Stimulated activated CD4-positive, alpha-beta T cell treated with anti-CD3 and anti-CD28 coated beads, Interleukin-12 subunit alpha, Interleukin-12 subunit beta, amount 100 ng/mL, for 48 hours (primary cell): ENCODE results near the gene AP3S1.
"Not testable (repeated sequence)": the region's sequence is repeated elsewhere in the genome, so short reads cannot be mapped to it uniquely, and the experiment has no call there.

ENCODE experiments used
- DNase-seq, 3 donors: peaks; one replicate each; pipeline ENCODE4 v3.0.0-alpha.2; 2020; ENCODE audit warnings: low read depth in 2 of 3, low spot score in 1 of 3

The AP3S1 gene

DNA sequence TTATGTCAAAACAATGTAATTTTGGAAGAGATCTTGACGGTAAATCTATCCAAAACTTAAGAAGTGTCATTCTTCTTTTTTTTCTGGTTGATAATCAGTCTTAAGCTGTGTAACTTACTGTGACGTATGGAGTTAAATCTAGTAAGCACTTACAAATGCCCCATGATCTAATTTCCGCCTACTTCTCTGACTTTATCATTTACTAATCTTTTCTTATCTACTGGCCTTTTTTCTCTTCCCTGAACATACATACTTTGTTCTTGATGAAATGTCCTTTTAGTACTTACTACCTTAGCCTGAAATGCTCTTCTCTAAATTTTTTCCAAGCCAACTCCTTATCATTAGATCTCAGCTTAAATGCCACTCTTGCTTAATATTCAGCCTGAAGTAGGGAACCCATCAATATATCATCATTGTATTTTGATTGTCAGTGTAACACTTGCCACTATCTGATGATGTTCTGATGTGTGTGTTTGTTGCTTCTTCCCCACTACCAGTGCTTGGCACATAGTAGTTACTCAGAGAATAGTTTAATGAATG lies 27.6 kb downstream of the AP3S1 start:
- DNase-seq, result no peak

DNA sequence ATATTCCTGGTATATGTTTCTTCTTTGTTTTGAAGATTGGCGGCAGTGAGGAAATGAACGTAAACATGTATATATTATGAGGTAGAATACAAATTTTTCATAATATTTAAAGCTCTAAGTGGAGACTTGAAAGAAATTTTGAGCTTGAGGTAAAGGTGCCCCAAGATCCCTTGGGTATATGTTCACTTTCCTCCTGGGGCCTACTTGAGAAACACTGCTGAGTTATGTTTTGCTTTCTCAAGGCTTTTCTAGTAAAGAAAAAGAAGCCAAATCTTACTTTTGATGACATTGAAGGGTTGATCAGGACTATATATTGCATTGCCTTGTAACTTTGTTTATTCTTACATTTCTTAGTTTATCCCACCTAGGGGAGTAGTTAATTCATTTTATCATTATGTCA lies 30.7 kb downstream of the AP3S1 start:
- no peak for DNase-seq

DNA sequence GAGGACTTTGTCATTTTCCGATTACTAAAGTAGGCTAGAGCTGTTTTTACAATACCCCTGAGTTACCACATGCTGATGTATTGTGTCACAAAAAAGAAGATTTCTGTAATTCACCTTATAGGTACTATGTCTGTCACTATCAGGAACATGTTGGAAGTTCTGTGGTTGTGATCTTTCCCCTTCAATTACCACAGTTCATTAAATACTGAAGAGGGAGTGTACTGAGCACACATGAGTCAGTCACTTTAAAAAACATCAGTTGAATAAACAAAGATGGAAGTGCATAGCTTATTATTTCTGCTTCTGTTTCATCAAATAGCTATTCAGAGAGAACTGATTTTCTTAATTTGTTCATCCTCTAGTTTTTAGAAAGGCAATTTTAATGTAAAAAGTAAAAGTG lies 31.7 kb downstream of the AP3S1 start:
- DNase-seq, result no peak

DNA sequence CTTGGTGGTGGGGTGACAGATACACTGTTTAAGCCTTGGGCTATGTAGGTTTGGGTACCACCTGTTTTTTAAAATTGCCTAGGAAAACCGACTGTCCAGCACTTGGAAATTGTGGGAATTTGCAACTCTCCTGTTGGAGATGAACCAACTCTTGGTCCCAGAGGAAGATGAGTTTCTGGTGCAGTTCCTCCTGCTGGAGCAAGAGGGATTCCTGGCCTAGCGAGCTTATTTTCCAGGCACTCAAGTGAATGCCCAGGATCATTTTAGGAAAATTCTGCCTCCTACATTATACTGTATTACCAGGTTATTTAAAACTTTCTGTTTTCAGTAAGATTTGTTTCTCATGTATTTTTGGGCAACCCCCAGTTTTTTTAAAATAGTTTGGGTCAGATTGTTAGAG lies 33.7 kb downstream of the AP3S1 start:
- no peak for DNase-seq

DNA sequence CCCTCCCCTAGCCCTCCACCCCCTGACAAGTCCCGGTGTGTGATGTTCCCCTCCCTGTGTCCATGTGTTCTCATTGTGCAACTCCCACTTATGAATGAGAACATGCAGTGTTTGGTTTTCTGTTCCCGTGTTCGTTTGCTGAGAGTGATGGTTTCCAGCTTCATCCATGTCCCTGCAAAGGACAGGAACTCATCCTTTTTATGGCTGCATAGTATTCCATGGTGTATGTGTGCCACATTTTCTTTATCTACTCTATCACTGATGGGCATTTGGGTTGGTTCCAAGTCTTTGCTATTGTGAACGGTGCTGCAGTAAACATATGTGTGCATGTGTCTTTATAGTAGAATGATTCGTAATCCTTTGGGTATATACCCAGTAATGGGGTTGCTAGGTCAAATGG lies 35.6 kb downstream of the AP3S1 start:
- DNase-seq, result not testable (repeated sequence)

DNA sequence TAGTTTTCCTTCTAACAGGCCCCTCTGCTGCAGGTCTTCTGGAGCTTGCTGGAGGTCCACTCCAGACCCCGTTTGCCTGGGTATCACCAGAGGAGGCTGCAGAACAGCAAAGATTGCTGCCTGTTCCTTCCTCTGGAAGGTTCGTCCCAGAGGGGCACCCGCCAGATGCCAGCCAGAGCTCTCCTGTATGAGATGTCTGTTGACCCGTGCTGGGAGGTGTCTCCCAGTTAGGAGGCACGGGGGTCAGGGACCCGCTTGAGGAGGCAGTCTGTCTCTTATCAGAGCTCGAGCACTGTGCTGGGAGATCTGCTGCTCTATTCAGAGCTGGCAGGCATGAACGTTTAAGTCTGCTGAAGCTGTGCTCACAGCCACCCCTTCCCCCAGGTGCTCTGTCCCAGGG lies 40.7 kb downstream of the AP3S1 start:
- DNase-seq, result not testable (repeated sequence)

DNA sequence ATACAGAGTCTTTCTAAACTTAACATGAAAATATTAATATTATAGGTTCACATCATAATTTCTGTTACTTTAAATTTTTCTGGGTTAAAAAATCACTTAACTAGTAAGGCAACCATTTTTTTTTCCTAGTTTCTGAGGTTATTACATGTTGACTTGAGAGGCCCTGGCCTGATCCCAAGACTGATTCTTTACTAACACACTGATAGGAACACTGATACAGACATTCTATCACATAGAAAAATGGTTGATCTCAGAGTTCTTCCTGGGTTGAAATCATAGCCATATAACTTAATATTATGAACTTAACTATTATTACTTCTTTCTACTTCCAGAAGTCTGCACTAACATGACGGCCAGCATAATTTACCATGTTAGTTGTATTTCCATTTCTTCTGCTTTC lies 43.0 kb downstream of the AP3S1 start:
- no peak for DNase-seq

DNA sequence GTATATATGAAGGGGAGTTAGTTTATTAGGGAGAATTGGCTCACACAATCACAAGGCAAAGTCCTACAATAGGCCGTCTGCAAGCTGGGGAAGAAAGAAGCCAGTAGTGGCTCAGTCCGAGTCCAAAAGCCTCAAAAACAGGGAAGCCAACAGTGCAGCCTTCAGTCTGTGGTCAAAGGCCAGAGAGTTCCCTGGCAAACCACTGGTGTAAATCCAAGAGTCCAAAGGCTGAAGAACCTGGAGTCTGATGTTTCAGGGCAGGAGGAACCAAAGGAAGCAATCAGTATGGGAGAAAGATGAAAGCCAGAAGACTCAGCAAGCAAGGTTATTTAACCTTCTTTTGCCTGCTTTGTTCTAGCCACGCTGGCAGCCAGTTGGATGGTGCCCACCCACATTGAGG lies 43.5 kb downstream of the AP3S1 start:
- DNase-seq, result not testable (repeated sequence)

DNA sequence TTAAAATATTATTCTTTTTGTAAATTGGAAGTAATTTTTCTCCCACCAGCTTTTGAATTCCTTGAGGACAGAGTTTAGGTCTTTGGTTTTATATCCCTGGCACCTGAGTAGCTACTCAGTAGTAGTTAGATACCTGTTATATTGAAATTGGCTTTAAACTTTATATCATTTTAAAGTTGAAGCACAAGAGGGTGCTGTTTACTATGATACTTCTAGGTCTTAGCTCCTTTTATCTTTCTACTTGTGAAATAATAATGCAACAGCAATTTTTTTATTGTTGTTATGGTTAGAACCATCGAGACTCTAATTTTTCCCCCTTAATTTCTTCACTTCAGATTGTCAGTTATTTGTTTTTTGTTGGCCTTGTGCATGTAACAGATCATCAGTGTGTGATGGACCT lies 46.3 kb downstream of the AP3S1 start:
- DNase-seq, result no peak

DNA sequence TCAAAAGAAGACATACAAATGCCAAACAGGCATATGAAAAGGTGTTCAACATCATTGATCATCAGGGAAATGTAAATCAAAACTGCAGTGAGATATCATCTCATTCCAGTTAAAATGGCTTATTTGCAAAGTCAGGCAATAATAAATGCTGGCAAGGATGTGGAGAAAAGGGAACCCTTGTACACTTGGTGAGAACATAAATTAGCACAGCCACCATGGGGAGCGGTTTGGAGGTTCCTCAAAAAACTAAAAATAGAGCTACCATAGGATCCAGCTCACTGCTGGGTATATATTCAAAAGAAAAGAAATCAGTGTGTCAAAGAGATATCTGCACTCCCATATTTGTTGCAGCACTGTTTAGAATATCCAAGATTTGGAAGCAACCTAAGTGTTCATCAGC lies 50.3 kb downstream of the AP3S1 start:
- DNase-seq, result no peak

DNA sequence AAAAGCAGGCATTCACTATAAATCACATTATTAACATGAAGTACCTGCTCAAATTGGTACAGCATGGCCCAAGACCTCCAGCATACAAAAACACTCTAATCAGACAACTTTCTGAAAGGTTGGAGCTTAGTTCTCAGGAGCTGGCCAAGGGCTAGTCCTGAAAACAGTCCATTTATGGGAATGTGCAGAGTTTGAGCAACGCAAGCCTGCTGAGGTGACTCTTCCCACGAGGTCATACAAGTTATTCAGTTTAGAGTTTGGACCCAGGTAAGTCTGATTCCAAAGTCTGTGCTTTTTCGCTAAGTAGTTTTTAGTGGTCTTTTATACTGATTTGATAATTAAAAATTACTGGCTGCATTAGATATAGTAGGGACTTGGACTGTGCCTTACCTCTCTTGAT lies 52.6 kb downstream of the AP3S1 start:
- DNase-seq, result no peak

DNA sequence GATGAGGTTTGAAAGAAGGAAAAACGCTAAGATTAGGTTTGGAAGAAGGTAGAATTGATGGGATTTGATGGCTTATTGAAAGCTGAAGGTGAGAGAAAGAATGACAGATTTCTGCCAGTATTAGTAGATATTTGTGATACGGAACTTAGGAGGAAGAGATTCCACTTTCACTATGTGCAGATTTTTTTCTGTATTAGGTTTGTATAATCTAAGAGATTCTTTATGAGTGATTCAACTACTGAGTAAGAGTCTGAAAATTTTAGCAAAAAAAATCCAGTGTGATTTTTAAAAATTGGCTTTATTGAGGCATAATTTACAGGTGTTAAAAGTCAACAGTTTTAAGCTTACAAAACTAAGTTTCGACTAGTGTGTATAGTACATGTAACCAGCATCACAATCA lies 54.1 kb downstream of the AP3S1 start:
- DNase-seq, result no peak

DNA sequence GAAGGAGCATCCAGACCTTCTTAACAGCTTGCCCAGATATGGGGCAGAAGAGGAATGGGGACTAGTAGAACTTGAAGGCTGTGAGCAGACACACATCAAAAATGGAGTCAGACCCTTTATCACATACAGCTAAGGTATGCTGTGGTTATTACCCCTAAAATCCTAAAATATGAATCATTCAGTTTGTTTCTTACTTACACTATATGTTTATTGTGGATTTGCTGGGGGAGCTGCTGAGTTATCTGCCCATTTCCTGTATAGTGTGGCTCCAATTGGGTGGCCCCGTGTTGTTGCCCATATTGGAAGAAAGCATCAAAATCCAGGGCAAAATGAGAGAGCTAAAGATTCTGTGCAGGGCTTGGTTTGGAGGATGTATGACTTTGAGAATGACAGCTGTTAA lies 56.9 kb downstream of the AP3S1 start:
- DNase-seq, result no peak

DNA sequence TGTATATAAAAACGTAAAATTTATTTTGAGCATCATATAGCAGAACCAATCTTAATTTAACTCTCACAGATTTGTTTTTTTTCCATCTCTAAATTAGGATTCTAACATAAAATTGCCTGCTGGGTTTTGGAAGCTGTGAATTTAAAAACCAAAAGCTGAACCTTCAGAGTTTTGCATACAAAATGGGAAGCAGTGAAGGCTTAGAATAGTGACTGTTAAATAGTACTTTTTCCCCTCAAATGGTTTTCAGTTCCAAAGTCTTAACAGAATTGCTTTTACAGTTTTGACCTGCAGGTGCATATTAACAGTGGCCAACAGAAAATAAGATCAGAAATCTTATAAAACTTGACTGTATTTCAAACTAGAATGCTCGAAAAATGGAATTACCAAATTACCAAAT lies 65.4 kb downstream of the AP3S1 start:
- DNase-seq, result no peak

DNA sequence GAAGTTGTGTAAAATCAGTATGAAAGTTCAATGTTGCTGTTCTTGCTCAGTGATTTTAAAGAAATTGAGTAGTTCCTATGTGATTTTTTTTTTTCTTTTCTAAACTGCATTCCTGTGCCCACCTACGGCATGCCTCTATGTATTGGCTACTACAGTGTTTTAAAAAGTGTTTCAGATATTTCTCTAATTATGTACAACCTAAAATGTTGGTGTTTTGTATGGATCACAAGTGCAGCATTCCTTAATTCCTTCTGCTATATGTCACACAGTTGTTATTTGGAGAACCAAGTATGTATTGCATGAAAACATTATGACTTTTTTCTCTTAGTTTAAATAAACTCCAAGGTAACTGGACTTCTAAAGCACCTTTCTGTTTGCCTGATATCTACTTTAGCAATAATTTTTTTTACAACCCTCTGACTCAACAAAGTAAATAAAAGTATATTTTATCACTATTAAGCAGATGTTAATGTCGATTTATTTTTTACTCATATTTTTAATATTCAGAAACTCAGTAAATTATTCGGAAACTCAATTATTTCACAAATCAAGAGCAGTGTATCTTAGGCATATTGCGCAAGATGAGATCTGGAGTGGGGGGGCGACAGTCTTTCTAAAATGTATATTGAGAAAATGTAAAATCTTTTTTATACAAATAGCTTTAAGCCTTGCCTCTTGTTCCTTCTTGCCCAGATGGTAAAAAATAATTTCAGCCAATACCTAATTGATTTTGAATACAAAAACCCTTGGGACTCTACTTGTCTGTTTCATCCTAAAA lies 72.1 kb downstream of the AP3S1 start:
- not testable (repeated sequence) for DNase-seq

DNA sequence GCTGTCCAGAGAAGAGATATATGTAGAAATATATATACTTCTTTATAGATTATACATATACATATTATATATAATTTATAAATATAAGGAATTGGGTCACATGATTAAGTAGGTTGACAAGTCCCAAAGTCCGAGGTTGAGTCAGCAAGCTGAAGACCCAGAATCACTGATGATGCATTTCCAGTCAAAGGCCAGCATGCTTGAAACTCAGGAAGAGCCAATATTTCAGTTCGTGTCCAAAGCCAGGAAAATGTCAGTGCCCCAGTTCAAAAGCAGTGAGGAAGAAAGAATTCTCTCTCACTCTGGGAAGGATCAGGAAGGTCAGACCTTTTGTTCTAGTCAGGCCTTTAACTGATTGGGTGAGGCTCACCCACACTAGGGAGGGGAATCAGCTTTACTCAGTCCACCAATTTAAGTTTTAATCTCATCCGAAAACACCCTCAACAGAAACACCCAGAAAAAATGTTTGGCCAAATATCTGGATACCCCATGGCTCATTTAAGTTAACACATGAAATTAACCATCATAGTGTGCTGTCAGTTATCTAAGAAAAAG lies 78.5 kb downstream of the AP3S1 start:
- DNase-seq, result no peak

DNA sequence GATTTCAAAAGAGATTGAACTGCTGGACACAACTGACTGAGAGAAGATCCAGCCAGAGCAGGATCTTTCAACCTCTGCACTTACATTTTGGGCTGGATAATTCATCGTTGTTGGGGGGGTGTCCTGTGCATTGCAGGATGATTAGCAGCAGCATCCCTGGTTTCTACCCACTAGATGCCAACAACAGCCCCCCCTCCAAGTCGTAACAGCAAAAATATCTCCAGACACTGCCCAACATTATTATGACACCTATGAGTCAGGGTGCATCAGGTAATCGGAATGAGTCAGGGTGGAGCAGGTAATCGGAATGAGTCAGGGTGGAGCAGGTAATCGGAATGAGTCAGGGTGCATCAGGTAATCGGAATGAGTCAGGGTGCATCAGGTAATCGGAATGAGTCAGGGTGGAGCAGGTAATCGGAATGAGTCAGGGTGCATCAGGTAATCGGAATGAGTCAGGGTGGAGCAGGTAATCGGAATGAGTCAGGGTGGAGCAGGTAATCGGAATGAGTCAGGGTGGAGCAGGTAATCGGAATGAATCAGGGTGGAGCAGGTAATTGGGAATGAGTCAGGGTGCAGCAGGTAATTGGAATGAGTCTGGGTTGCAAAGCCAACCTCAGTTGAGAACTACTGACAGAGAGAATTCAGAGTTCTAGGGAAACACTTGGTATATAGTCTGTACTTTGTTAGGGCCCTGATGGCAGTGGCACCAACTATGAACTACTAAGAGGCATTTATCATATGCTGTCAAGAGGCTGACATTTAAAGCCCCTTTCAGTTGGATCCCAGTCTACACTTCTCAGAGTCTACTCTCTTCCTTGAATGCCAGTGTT lies 87.1 kb downstream of the AP3S1 start:
- DNase-seq, result not testable (repeated sequence)

DNA sequence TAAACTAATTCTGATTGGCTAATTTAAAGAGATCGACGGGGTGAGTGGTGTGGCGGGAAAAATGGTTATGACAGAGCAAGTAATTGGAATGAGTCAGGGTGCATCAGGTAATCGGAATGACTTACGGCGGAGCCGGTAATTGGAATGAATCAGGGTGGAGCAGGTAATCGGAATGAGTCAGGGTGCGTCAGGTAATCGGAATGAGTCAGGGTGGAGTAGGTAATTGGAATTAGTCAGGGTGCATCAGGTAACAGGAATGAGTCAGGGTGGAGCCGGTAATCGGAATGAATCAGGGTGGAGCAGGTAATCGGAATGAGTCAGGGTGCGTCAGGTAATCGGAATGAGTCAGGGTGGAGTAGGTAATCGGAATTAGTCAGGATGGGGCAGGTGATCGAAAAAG lies 88.4 kb downstream of the AP3S1 start:
- not testable (repeated sequence) for DNase-seq

DNA sequence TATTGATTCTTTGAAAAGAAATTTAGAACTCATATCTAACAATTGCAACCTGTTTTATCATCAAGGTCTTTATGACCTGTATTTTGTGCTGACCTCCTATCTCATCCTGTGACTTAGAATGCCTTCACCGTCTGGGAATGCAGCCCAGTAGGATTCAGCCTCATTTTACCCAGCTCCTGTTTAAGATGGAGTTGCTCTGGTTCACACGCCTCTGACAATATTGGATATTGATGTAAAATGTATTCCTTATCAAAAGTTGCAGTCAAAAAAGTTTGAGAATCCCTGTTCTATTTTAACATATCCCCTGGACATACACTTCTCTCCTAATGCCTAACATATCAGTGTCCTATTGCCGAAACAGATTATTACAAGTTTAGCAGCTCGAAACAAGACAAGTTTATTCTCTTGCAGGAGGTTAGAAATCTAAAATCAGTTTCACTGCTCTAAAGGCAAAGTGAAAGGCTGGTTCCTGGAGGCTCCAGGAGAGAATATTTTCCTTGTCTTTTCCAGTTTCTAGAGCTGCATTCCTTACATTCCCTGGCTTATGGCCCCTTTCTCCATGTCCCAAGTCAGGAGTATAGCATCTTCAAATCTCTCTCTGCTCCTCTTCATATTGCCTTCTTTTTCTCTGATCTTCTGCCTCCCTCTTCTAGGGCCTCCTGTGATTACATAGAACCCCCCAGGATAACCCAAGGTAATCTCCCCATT lies 89.0 kb downstream of the AP3S1 start:
- DNase-seq, result no peak

DNA sequence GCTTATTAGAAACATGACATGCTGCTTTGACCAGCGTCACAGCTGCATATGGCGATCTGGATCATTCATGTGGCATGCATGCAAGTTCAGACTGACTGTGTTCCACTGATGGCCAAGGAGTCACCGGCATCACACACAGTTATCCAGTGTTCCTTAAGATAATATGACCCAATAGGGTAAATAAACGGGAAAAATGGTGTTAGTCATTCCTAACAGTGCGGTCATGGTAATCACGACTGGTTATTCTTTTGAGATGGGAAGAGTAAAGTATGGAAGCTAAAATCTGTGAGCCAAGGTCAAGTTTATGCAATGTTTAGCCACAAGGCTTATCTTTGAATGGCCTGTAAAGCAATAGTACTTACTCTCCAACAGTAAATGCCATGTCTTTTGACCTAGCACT lies 91.3 kb downstream of the AP3S1 start:
- DNase-seq, result no peak

DNA sequence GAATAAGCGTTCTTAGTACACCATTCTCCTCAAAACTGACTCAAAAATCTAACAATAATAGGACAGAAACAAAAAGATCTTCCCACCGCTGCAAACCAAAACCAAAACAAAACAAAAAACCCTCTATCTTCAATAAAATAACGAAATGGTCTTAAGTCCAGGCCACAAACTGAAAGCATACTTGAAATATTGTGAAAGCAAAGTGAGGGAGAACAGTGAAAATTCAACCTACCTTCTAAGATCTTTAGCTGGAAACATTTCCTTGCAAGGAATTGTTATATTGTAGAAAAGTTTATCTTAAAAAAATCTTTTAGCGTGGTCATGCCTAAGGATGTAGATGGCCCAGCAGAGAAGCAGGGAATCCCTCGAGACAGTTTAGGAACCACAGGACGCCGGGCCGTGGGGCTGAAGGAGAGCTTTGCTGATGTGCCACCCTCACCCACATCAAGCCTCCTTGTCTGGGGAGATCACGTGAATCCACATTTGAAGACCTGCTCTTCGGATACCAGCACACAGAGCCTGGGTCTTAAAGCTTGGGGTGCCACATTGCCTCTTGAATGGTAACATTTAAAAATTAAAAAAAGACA lies 92.7 kb downstream of the AP3S1 start:
- DNase-seq, result no peak
